K562 (cell line): ENCODE measurements around the gene CELF4. TPM values are rescaled to one million over a fixed set of nuclear protein-coding genes. Genes with fewer than 3 reads are reported as not detected.

ENCODE experiments used
- ATAC-seq: fragments of 200-7000 bp; cut with Tn5 transposase; 3 replicates; pipeline ENCODE4 v1.9.1; 2020; ENCODE audit warnings: moderate library complexity
- BruUV-seq: library from RNA; stranded (reverse); fragments of 400-500 nt; replicated peaks from 2 replicates; lab custom pipeline; 2021; lab: Mats Ljungman, UMichigan
- CTCF ChIA-PET: fragments of 300-600 bp; formaldehyde crosslinking; extraction: SDS; loops from one replicate; lab custom pipeline; 2021; ENCODE audit warnings: low intra/inter-chr PET ratio; lab: Yijun Ruan, JAX
- POLR2A ChIA-PET: fragments of 300-600, 350-650 bp; sonication (Branson Sonifier 250); formaldehyde crosslinking; extraction: SDS; loops from one replicate; lab custom pipeline; 2021; ENCODE audit warnings: antibody characterized with exemption, inconsistent platforms; lab: Yijun Ruan, JAX
- DNase-seq, 4 experiments: peaks; one replicate each; pipeline versions ENCODE4 v3.0.0 to v3.0.0-alpha.2; 2011 to 2018; ENCODE audit warnings: low spot score in 3 of 4, mixed read lengths in 3 of 4; ENCODE audit errors: extremely low read depth in 1 of 4
- FAIRE-seq: peaks from 2 replicates; lab custom pipeline; 2011; peaks lifted over from hg19 to GRCh38; lab: Jason Lieb, UNC
- H2AFZ ChIP-seq: 2 replicates; pipeline ENCODE4 v1.6.0; 2011; ENCODE audit warnings: low read depth, low read length, control low read depth, inconsistent platforms
- H3K27ac ChIP-seq: fragments of 200-600 bp; 3 replicates; pipeline ENCODE4 v1.8.0; 2011; ENCODE audit warnings: low read depth, mild to moderate bottlenecking, control low read depth, inconsistent platforms, low read length, moderate library complexity, mixed read lengths; ENCODE audit errors: extremely low read depth
- H3K27me3 ChIP-seq, 2 experiments: fragments of 300-600 bp in 1 of 2; 2 replicates in 1 of 2; 3 replicates in 1 of 2; pipeline versions ENCODE4 v1.6.0 to v1.8.0; 2011; ENCODE audit warnings: inconsistent platforms in 2 of 2, low read length in 2 of 2, mild to moderate bottlenecking in 1 of 2, mixed read lengths in 1 of 2, moderate library complexity in 1 of 2; ENCODE audit not compliant: control insufficient read depth in 2 of 2, insufficient read depth in 2 of 2
- H3K36me3 ChIP-seq: fragments of 300-600 bp; 3 replicates; pipeline ENCODE4 v1.8.0; 2011; ENCODE audit warnings: mild to moderate bottlenecking, low read length, inconsistent platforms; ENCODE audit not compliant: control insufficient read depth, insufficient read depth
- H3K4me1 ChIP-seq, 2 experiments: fragments of 200-600 bp in 1 of 2; replicated peaks in 1 of 2; 2 replicates in 1 of 2; 3 replicates in 1 of 2; pipeline versions ENCODE4 v1.5.1 to v1.8.0; 2011; ENCODE audit warnings: inconsistent platforms in 2 of 2, low read length in 2 of 2, mild to moderate bottlenecking in 1 of 2, mixed read lengths in 1 of 2, moderate library complexity in 1 of 2; ENCODE audit not compliant: control insufficient read depth in 2 of 2, insufficient read depth in 2 of 2
- H3K4me2 ChIP-seq: 2 replicates; pipeline ENCODE4 v1.6.1; 2011; ENCODE audit warnings: low read length, control low read depth, inconsistent platforms, mixed read lengths; ENCODE audit not compliant: insufficient read depth
- H3K4me3 ChIP-seq: fragments of 200-600 bp; sonication (generic), shearing (Covaris generic); 2 replicates; pipeline ENCODE4 v1.5.1; 2016; ENCODE audit warnings: control low read depth, inconsistent platforms
- H3K79me2 ChIP-seq: fragments of 200-600 bp; 3 replicates; pipeline ENCODE4 v1.8.0; 2011; ENCODE audit warnings: low read length, inconsistent platforms; ENCODE audit not compliant: control insufficient read depth, insufficient read depth
- H3K9ac ChIP-seq, 2 experiments: 2 replicates each; pipeline versions ENCODE4 v1.6.0 to v1.6.1; 2011; ENCODE audit warnings: low read depth in 2 of 2, low read length in 2 of 2, control low read depth in 1 of 2, inconsistent platforms in 1 of 2, mild to moderate bottlenecking in 1 of 2, mixed read lengths in 1 of 2; ENCODE audit not compliant: insufficient read depth in 1 of 2
- H3K9me1 ChIP-seq: one replicate; pipeline ENCODE4 v1.6.0; 2011; ENCODE audit warnings: inconsistent platforms, mild to moderate bottlenecking, low read length, moderate library complexity; ENCODE audit not compliant: control insufficient read depth, insufficient read depth
- H3K9me3 ChIP-seq: replicated peaks from 2 replicates; pipeline ENCODE4 v1.5.1; 2011; ENCODE audit warnings: low read depth, low read length, inconsistent platforms; ENCODE audit not compliant: control insufficient read depth, insufficient read depth
- H4K20me1 ChIP-seq: replicated peaks from 2 replicates; pipeline ENCODE4 v1.6.1; 2011; ENCODE audit warnings: low read length, inconsistent platforms, mixed read lengths; ENCODE audit not compliant: control insufficient read depth, insufficient read depth
- BCL6 ChIP-seq: fragments of 250-450 bp; sonication (Bioruptor Pico); IDR thresholded peaks from 2 replicates; pipeline ENCODE4 v1.4.0; 2020
- COPS2 ChIP-seq: fragments of 450-650 bp; conservative IDR thresholded peaks from 2 replicates; pipeline ENCODE4 v1.6.1; 2016; ENCODE audit warnings: mild to moderate bottlenecking, moderate library complexity
- CTBP1 ChIP-seq: fragments of 450-650 bp; IDR thresholded peaks from 2 replicates; pipeline ENCODE4 v1.6.1; 2016; ENCODE audit warnings: borderline replicate concordance
- KAT2B ChIP-seq: IDR thresholded peaks from one replicate; pipeline ENCODE4 v1.6.1; 2012; ENCODE audit warnings: low read depth, mild to moderate bottlenecking, control low read depth, inconsistent platforms, low read length, moderate library complexity
- MAFF ChIP-seq: IDR thresholded peaks from 2 replicates; pipeline ENCODE4 v1.6.1; 2012; ENCODE audit warnings: low read length, improper control_type of control experiment
- MAFK ChIP-seq: IDR thresholded peaks from 2 replicates; pipeline ENCODE4 v1.6.1; 2011; ENCODE audit warnings: low read length, improper control_type of control experiment
- POLR2A ChIP-seq: fragments of 450-650 bp; conservative IDR thresholded peaks from 2 replicates; pipeline ENCODE4 v1.6.1; 2016
- SMAD2 ChIP-seq: fragments of 150-350 bp; IDR thresholded peaks from 2 replicates; pipeline ENCODE4 v1.6.1; 2014; ENCODE audit warnings: low read depth, mild to moderate bottlenecking, low read length
- SOX6 ChIP-seq: fragments of 450-650 bp; IDR thresholded peaks from 2 replicates; pipeline ENCODE4 v1.6.1; 2014; ENCODE audit warnings: mild to moderate bottlenecking
- SPI1 ChIP-seq: IDR thresholded peaks from 2 replicates; pipeline ENCODE4 v1.6.1; 2011; ENCODE audit warnings: low read depth, low read length, control low read depth, borderline replicate concordance
- ZNF212 ChIP-seq: fragments of 450-650 bp; formaldehyde crosslinking; IDR thresholded peaks from 2 replicates; pipeline ENCODE4 v1.4.0; 2020; ENCODE audit warnings: mild to moderate bottlenecking
- ZNF217 ChIP-seq: sonication (generic); formaldehyde crosslinking; IDR thresholded peaks from 2 replicates; pipeline ENCODE4 v1.8.0; 2022; ENCODE audit warnings: mild to moderate bottlenecking, missing genetic modification reagents
- WGBS: fragments of 100-300 bp; shearing (Covaris generic); methylation state at CpG from one replicate; pipeline ENCODE4 v1.1.6; 2016; ENCODE audit warnings: low coverage, mixed read lengths; ENCODE audit not compliant: insufficient coverage; ENCODE audit errors: missing lambda C conversion rate; 5-methylcytosine and 5-hydroxymethylcytosine counted together
- in situ Hi-C: fragments of 300-500 bp; cut with MboI; formaldehyde crosslinking; loops from 4 replicates; pipeline ENCODE4 v1.15.0; 2018; ENCODE audit warnings: inconsistent platforms, mixed read lengths
- intact Hi-C: fragments of 100-400 bp; cut with micrococcal nuclease; formaldehyde crosslinking; loops from 2 replicates; pipeline ENCODE4 v1.14.2; 2022
- polyA plus RNA-seq, 8 experiments: library from polyadenylated mRNA; depleted of rRNA in 4 of 8; stranded (reverse) in 5 of 8; unstranded in 3 of 8; fragments of >200 nt; fragmentation: Nextera tagmentation in 2 of 8; fragmentation: Illumina TruSeq in 1 of 8; extraction: Ambion mirVana in 2 of 8; extraction: Trizol in 1 of 8; gene quantifications; 2 replicates each; pipeline versions ENCODE4 v1.2.1 to v1.2.3, GENCODE V29; 2011 to 2014; ENCODE audit warnings: inconsistent platforms in 1 of 8, missing spikeins in 1 of 8
- total RNA-seq, 7 experiments: library from RNA; depleted of rRNA in 6 of 7; stranded (reverse); fragments of >200 nt in 6 of 7; fragmentation: Illumina TruSeq in 2 of 7; extraction: Trizol in 2 of 7; gene quantifications; 2 replicates each; pipeline versions ENCODE4 v1.2.1 to v1.2.3, GENCODE V29; 2011 to 2021; ENCODE audit warnings: low replicate concordance in 1 of 7
- TF ChIP-seq, protein P1 (sequence below): fragments of 450-650 bp; IDR thresholded peaks from 2 replicates; pipeline ENCODE4 v1.6.1; 2016

Gene CELF4
- total and polyA plus RNA-seq, 9 of the 15 experiments (the other 6 are each of a cell fraction or from before 2014, with no cell fraction given), result 0.04 to 0.24 (median 0.07) TPM; not detected in 3

- in situ Hi-C loops (no loop called here), intact Hi-C loops (no loop called here)
- H3K79me2 ChIP-seq, result no peaks in the 10 kb centered on the region
- ChIA-PET CTCF (no interaction called here), POLR2A (no interaction called here)
- TF ChIP-seq SMAD2 (no peak), POLR2A (no peak), SPI1 (no peak), KAT2B (no peak), MAFF (no peak), BCL6 (no peak), ZNF212 (CRISPR knock-in tag) (no peak), SOX6 (no peak), COPS2 (no peak), CTBP1 (no peak), ZNF217 (no peak), MAFK (no peak)
- TF ChIP-seq, protein P1, sequence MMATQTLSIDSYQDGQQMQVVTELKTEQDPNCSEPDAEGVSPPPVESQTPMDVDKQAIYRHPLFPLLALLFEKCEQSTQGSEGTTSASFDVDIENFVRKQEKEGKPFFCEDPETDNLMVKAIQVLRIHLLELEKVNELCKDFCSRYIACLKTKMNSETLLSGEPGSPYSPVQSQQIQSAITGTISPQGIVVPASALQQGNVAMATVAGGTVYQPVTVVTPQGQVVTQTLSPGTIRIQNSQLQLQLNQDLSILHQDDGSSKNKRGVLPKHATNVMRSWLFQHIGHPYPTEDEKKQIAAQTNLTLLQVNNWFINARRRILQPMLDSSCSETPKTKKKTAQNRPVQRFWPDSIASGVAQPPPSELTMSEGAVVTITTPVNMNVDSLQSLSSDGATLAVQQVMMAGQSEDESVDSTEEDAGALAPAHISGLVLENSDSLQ, result no peak
- H2AFZ ChIP-seq, result no peak overlapping the region
- H3K36me3 ChIP-seq, result no peaks in the 10 kb centered on the region
- no peaks in the 10 kb centered on the region for H3K9me3 ChIP-seq
- H4K20me1 ChIP-seq, result peaks cover 2% of the 10 kb centered on the region; the same call in 1 of the 2 replicates
- no peak for FAIRE-seq
- ATAC-seq, result no peak
- peaks cover 0 to 10% of the 10 kb centered on the region in 2 experiments; a peak in 2 of 5 replicates for H3K4me1 ChIP-seq
- DNase-seq, result no peak
- no peak overlapping the region for H3K4me3 ChIP-seq
- 2% methylated on average over 11 of the region's 11 CpGs for WGBS
- no peak overlapping the region for H3K9ac ChIP-seq
- no peak overlapping the region for H3K27ac ChIP-seq
- no peaks in the 10 kb centered on the region for H3K9me1 ChIP-seq
- H3K4me2 ChIP-seq, result no peak overlapping the region
- BruUV-seq, result no TSS peak
- H3K27me3 ChIP-seq, result peaks cover 2 to 10% of the 10 kb centered on the region in 2 experiments; a peak in 3 of 5 replicates
These were observed 316.3 kb downstream of the CELF4 start for GRCh38 chr18:37249171-37249886.
